Adrenal gland (tissue), 12 donors: ENCODE results near the gene SLC2A9. TPM values are rescaled to one million over a fixed set of nuclear protein-coding genes. Genes with fewer than 3 reads are reported as not detected.

ENCODE experiments used
- DNase-seq, 7 donors: peaks; one replicate each; pipeline ENCODE4 v3.0.0-alpha.2; 2019 to 2020
- H3K27ac ChIP-seq, 5 donors: fragments of 200-600 bp; sonication (generic) in 4 of 5; 1 replicate in 3 of 5; 2 replicates in 2 of 5; pipeline versions ENCODE4 v1.5.1 to v1.8.0; 2016 to 2020; ENCODE audit warnings: mild to moderate bottlenecking in 1 of 5
- H3K27me3 ChIP-seq: fragments of 200-600 bp; 2 replicates; pipeline ENCODE4 v1.8.0; 2021
- H3K36me3 ChIP-seq, 2 donors: fragments of 200-600 bp; replicated peaks in 1 of 2; 1 replicate in 1 of 2; 2 replicates in 1 of 2; pipeline versions ENCODE4 v1.5.1 to v1.8.0; 2018 to 2022
- H3K4me1 ChIP-seq, 2 donors: fragments of 200-600 bp; replicated peaks in 1 of 2; 1 replicate in 1 of 2; 2 replicates in 1 of 2; pipeline versions ENCODE4 v1.5.1 to v1.8.0; 2018 to 2021
- H3K4me3 ChIP-seq, 4 donors: fragments of 200-600 bp; sonication (generic) in 3 of 4; one replicate each; pipeline ENCODE4 v1.5.1; 2016 to 2018
- H3K9me3 ChIP-seq, 3 donors: fragments of 200-600 bp; sonication (generic) in 1 of 3; replicated peaks in 1 of 3; 1 replicate in 2 of 3; 2 replicates in 1 of 3; pipeline versions ENCODE4 v1.5.1 to v1.8.0; 2016 to 2021
- POLR2A ChIP-seq, 2 donors: fragments of 450-650 bp; IDR thresholded peaks; one replicate each; pipeline ENCODE4 v1.6.1; 2017; ENCODE audit warnings: antibody characterized with exemption in 2 of 2, mild to moderate bottlenecking in 2 of 2, moderate library complexity in 1 of 2
- WGBS, 4 donors: extraction: QIAGEN DNeasy Blood & Tissue Kit in 2 of 4; methylation state at CpG; one replicate each; pipeline versions ENCODE4 v1.1.5 to v1.1.7; 2013 to 2017; 5-methylcytosine and 5-hydroxymethylcytosine counted together
- intact Hi-C, 2 donors: fragments of 100-400 bp; cut with DNase I; formaldehyde crosslinking; loops; one replicate each; pipeline versions ENCODE4 v1.14.1 to v1.15.0; 2022 to 2023
- polyA plus RNA-seq, 3 donors: library from polyadenylated mRNA; stranded (reverse); fragments of 200-250 nt in 2 of 3; fragments of 350-450 nt in 1 of 3; fragmentation: Illumina TruSeq in 1 of 3; extraction: RNeasy Lipid Tissue Mini Kit (QIAGEN cat#74804) in 1 of 3; gene quantifications; one replicate each; pipeline ENCODE4 v1.2.3, GENCODE V29; 2013 to 2014
- total RNA-seq, 9 donors: library from RNA; depleted of rRNA in 4 of 9; stranded (reverse); fragments of >200 nt in 4 of 9; fragments of 120-200 nt in 1 of 9; fragmentation: NEBNext Ultra II Directional in 1 of 9; extraction: Animal tissue kit (Norgen Biotek cat#: 25700) in 1 of 9; gene quantifications; one replicate each; pipeline versions ENCODE4 v1.1.0 to v1.2.4, GENCODE V29; 2013 to 2023
- TF ChIP-seq, protein P1 (sequence below), 6 experiments: fragments of 450-650 bp in 4 of 6; fragments of 200-600 bp in 2 of 6; sonication (generic) in 1 of 6; IDR thresholded peaks; 1 replicate in 5 of 6; 2 replicates in 1 of 6; pipeline versions ENCODE4 v1.5.1 to v1.8.0; 2016 to 2021; ENCODE audit warnings: antibody characterized with exemption in 6 of 6, mild to moderate bottlenecking in 2 of 6, moderate library complexity in 1 of 6
- donor health status: healthy with polysubstance abuse.
- donor health status: Bipolar disorder and iron deficiency.
- donor health status: DM: yes; HTN: yes; CAD: no.
- donor health status: DM: no; HTN: no; CAD: no.
- donor health status: DM: no; HTN: no; CAD: no.
- donor health status: DM: yes; HTN: yes; CAD: no.

The SLC2A9 gene
- total and polyA plus RNA-seq, 12 donors: 1.8 to 16.6 (median 8.5) TPM

- H3K4me3 ChIP-seq: no peak overlapping the region
- no peak for TF ChIP-seq POLR2A (IDR thresholded peaks at IDR 0.05)
- TF ChIP-seq, protein P1, sequence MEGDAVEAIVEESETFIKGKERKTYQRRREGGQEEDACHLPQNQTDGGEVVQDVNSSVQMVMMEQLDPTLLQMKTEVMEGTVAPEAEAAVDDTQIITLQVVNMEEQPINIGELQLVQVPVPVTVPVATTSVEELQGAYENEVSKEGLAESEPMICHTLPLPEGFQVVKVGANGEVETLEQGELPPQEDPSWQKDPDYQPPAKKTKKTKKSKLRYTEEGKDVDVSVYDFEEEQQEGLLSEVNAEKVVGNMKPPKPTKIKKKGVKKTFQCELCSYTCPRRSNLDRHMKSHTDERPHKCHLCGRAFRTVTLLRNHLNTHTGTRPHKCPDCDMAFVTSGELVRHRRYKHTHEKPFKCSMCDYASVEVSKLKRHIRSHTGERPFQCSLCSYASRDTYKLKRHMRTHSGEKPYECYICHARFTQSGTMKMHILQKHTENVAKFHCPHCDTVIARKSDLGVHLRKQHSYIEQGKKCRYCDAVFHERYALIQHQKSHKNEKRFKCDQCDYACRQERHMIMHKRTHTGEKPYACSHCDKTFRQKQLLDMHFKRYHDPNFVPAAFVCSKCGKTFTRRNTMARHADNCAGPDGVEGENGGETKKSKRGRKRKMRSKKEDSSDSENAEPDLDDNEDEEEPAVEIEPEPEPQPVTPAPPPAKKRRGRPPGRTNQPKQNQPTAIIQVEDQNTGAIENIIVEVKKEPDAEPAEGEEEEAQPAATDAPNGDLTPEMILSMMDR (IDR thresholded peaks at IDR 0.05): no peak
- H3K9me3 ChIP-seq: no peaks in the 10 kb centered on the region
- WGBS, 4 donors: 85 to 100% (median 99%) methylated on average over 2 to 3 of the region's 3 CpGs
- no peaks in the 10 kb centered on the region for H3K27me3 ChIP-seq
- intact Hi-C loops: no loop called here
- no peaks in the 10 kb centered on the region for H3K36me3 ChIP-seq
- no peaks in the 10 kb centered on the region for H3K4me1 ChIP-seq
- no peak for DNase-seq
- no peak overlapping the region for H3K27ac ChIP-seq
Observed at GRCh38 chr4:9954468-9954867, 66.8 kb downstream of the SLC2A9 start.

GRCh38 chr4:9953089-9953488, 68.2 kb downstream of the SLC2A9 start:
- TF ChIP-seq POLR2A (IDR thresholded peaks at IDR 0.05): no peak
- TF ChIP-seq, protein P1 (IDR thresholded peaks at IDR 0.05): no peak
- DNase-seq: no peak
- intact Hi-C loops: no loop called here
- Histone ChIP-seq H3K4me1 (no peaks in the 10 kb centered on the region), H3K9me3 (no peaks in the 10 kb centered on the region), H3K36me3 (no peaks in the 10 kb centered on the region), H3K4me3 (no peak overlapping the region), H3K27ac (no peak overlapping the region), H3K27me3 (no peaks in the 10 kb centered on the region)
- 94 to 97% (median 95%) methylated on average over 4 of the region's 4 CpGs for WGBS, 4 donors

DNA sequence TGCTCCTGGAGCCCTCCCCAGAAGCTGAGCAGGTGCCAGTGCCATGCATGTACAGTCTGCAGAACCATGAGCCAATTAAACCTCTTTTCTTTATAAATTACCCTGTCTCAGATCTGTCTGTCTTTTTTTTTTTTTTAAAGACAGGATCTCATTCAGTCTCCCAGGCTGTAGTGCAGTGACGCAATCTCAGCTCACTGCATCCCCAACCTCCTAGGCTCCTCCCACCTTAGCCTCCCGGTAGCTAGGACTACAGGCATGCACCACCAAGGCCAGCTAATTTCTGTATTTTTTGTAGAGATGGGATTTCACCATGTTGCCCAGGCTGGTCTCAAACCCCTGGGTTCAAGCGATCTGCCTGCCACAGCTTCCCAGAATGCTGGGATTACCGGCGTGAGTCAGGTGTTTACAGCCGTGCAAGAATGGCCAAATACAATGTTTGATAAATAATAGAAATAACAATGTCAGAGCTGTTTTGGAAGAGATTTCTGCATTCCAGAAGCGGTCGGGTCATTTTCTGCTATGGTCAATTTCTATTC, 68.8 kb downstream of the SLC2A9 start:
- Histone ChIP-seq H3K36me3 (no peaks in the 10 kb centered on the region), H3K4me1 (peaks cover 3 to 4% of the 10 kb centered on the region in 2 donors), H3K27me3 (no peaks in the 10 kb centered on the region), H3K4me3 (no peak overlapping the region), H3K9me3 (no peaks in the 10 kb centered on the region), H3K27ac (no peak overlapping the region)
- DNase-seq: peak in 2 of 7 donors; percentile 23 to 34
- WGBS, 4 donors: 67 to 72% (median 68%) methylated on average over 8 of the region's 8 CpGs
- intact Hi-C loops: no loop called here
- no peak for TF ChIP-seq POLR2A (IDR thresholded peaks at IDR 0.05)
- TF ChIP-seq, protein P1 (IDR thresholded peaks at IDR 0.05): no peak

- DNase-seq: peak in 1 of 7 donors; percentile 7
- Histone ChIP-seq H3K27me3 (no peaks in the 10 kb centered on the region), H3K4me1 (peaks cover 9 to 11% of the 10 kb centered on the region in 2 donors), H3K27ac (no peak overlapping the region), H3K4me3 (no peak overlapping the region), H3K9me3 (no peaks in the 10 kb centered on the region), H3K36me3 (no peaks in the 10 kb centered on the region)
- TF ChIP-seq, protein P1 (IDR thresholded peaks at IDR 0.05): no peak
- WGBS, 4 donors: 63 to 87% (median 76%) methylated on average over 1 to 2 of the region's 2 CpGs
- intact Hi-C loops: no loop called here
Observed at GRCh38 chr4:9949573-9949972, 71.7 kb downstream of the SLC2A9 start.
